HCT116 (cell line): ENCODE results near the gene TACC3. TPM values are rescaled to one million over a fixed set of nuclear protein-coding genes. Genes with fewer than 3 reads are reported as not detected.

Source experiments
- ATAC-seq: fragments of 200-7000 bp; cut with Tn5 transposase; 2 replicates; pipeline ENCODE4 v1.9.1; 2020; ENCODE audit warnings: mild to moderate bottlenecking, moderate library complexity
- BruUV-seq: library from RNA; stranded (reverse); fragments of 400-500 nt; replicated peaks from 2 replicates; lab custom pipeline; 2021; lab: Mats Ljungman, UMichigan
- CTCF ChIA-PET: fragments of 300-600 bp; sonication (Branson Sonifier 250); formaldehyde crosslinking; loops from one replicate; lab custom pipeline; 2021; ENCODE audit warnings: antibody characterized with exemption; lab: Charles Lee
- POLR2A ChIA-PET: fragments of 300-600, 350-600 bp; sonication (Branson Sonifier 250); formaldehyde crosslinking; loops from one replicate; lab custom pipeline; 2021; ENCODE audit warnings: antibody characterized with exemption; lab: Charles Lee
- RAD21 ChIA-PET, 2 experiments: fragments of 300-600 bp; sonication (Branson Sonifier 250); formaldehyde crosslinking; loops; one replicate each; lab custom pipeline; 2023; ENCODE audit warnings: low total read pairs in 2 of 2; ENCODE audit not compliant: uncharacterized antibody in 2 of 2, unreplicated experiment in 2 of 2, low non-redundant PET in 1 of 2; lab: Charles Lee
- DNase-seq: peaks from one replicate; pipeline ENCODE4 v3.0.0-alpha.2; 2010; ENCODE audit warnings: low read depth, low spot score
- H2AFZ ChIP-seq: fragments of 200-600 bp; shearing (Covaris generic), sonication (generic); 2 replicates; pipeline ENCODE4 v1.6.1; 2017; ENCODE audit warnings: low read depth, mixed run types, mixed read lengths, antibody characterized with exemption, low read length; ENCODE audit not compliant: poor library complexity, severe bottlenecking
- H3K27ac ChIP-seq: 2 replicates; pipeline ENCODE4 v1.5.1; 2012; ENCODE audit warnings: low read depth, low read length
- H3K27me3 ChIP-seq: fragments of 200-600 bp; sonication (generic); 2 replicates; pipeline ENCODE4 v1.6.1; 2016; ENCODE audit warnings: mixed run types, low read length, mixed read lengths; ENCODE audit not compliant: insufficient read depth
- H3K36me3 ChIP-seq, 2 experiments: fragments of 200-500 bp in 1 of 2; fragments of 200-600 bp in 1 of 2; sonication (Bioruptor generic) in 1 of 2; sonication (generic) in 1 of 2; 2 replicates each; pipeline versions ENCODE4 v1.5.1 to v1.6.1; 2014 to 2016; ENCODE audit warnings: low read length in 2 of 2, inconsistent platforms in 1 of 2, mixed read lengths in 1 of 2, mixed run types in 1 of 2; ENCODE audit not compliant: insufficient read depth in 2 of 2, control insufficient read depth in 1 of 2
- H3K4me1 ChIP-seq, 2 experiments: fragments of 200-600 bp in 1 of 2; sonication (generic) in 1 of 2; 2 replicates each; pipeline versions ENCODE4 v1.5.1 to v1.6.1; 2012 to 2017; ENCODE audit warnings: low read length in 2 of 2, inconsistent platforms in 1 of 2, mild to moderate bottlenecking in 1 of 2, mixed read lengths in 1 of 2, mixed run types in 1 of 2, moderate library complexity in 1 of 2; ENCODE audit not compliant: insufficient read depth in 2 of 2, control insufficient read depth in 1 of 2
- H3K4me2 ChIP-seq: fragments of 200-600 bp; sonication (generic); 2 replicates; pipeline ENCODE4 v1.6.1; 2017; ENCODE audit warnings: mixed run types, low read length, mixed read lengths
- H3K4me3 ChIP-seq, 2 experiments: fragments of 200-600 bp in 1 of 2; sonication (generic) in 1 of 2; replicated peaks in 1 of 2; 2 replicates each; pipeline ENCODE4 v1.5.1; 2011 to 2016; ENCODE audit warnings: low read length in 2 of 2, control low read depth in 1 of 2, low read depth in 1 of 2, mild to moderate bottlenecking in 1 of 2, mixed read lengths in 1 of 2, mixed run types in 1 of 2
- H3K79me2 ChIP-seq: fragments of 200-600 bp; sonication (generic); 2 replicates; pipeline ENCODE4 v1.6.1; 2017; ENCODE audit warnings: mild to moderate bottlenecking, mixed run types, low read length, moderate library complexity, mixed read lengths; ENCODE audit not compliant: insufficient read depth
- H3K9ac ChIP-seq: fragments of 200-600 bp; sonication (generic); 2 replicates; pipeline ENCODE4 v1.6.1; 2016; ENCODE audit warnings: low read length, mixed read lengths
- H3K9me2 ChIP-seq: fragments of 200-600 bp; sonication (generic), shearing (Covaris generic); 2 replicates; pipeline ENCODE4 v1.6.1; 2017; ENCODE audit warnings: mixed run types, mild to moderate bottlenecking, moderate library complexity; ENCODE audit not compliant: insufficient read depth
- H3K9me3 ChIP-seq, 2 experiments: fragments of 200-500 bp in 1 of 2; fragments of 200-600 bp in 1 of 2; sonication (Bioruptor generic) in 1 of 2; sonication (generic) in 1 of 2; 2 replicates each; pipeline ENCODE4 v1.6.1; 2014 to 2017; ENCODE audit warnings: low read length in 2 of 2, mixed read lengths in 2 of 2, inconsistent platforms in 1 of 2, low read depth in 1 of 2, mild to moderate bottlenecking in 1 of 2, mixed run types in 1 of 2, moderate library complexity in 1 of 2; ENCODE audit not compliant: control insufficient read depth in 1 of 2, insufficient read depth in 1 of 2
- H4K20me1 ChIP-seq: fragments of 200-600 bp; sonication (generic), shearing (Covaris generic); 2 replicates; pipeline ENCODE4 v1.6.1; 2017; ENCODE audit warnings: mixed run types, mild to moderate bottlenecking, moderate library complexity; ENCODE audit not compliant: insufficient read depth
- CEBPB ChIP-seq: IDR thresholded peaks from 2 replicates; pipeline ENCODE4 v1.6.1; 2012; ENCODE audit warnings: low read depth
- CTCF ChIP-seq, 3 experiments: fragments of 200-600 bp in 1 of 3; sonication (generic) in 1 of 3; IDR thresholded peaks in 2 of 3; conservative IDR thresholded peaks in 1 of 3; 2 replicates each; pipeline ENCODE4 v1.5.1; 2012 to 2017; ENCODE audit warnings: low read depth in 2 of 3, low read length in 2 of 3, antibody characterized with exemption in 1 of 3, borderline replicate concordance in 1 of 3, control low read depth in 1 of 3, mild to moderate bottlenecking in 1 of 3, mixed read lengths in 1 of 3, mixed run types in 1 of 3, moderate library complexity in 1 of 3; ENCODE audit not compliant: insufficient read depth in 1 of 3
- EZH2 ChIP-seq: fragments of 200-600 bp; sonication (generic); IDR thresholded peaks from 2 replicates; pipeline ENCODE4 v1.6.1; 2017; ENCODE audit warnings: antibody characterized with exemption, mixed run types
- FOSL1 ChIP-seq: IDR thresholded peaks from 2 replicates; pipeline ENCODE4 v1.6.1; 2012; ENCODE audit warnings: low read depth
- POLR2A ChIP-seq: IDR thresholded peaks from 2 replicates; pipeline ENCODE4 v1.7.0; 2011; ENCODE audit warnings: borderline replicate concordance; ENCODE audit not compliant: insufficient read depth, insufficient read length; ENCODE audit errors: extremely low read depth
- POLR2AphosphoS5 ChIP-seq: IDR thresholded peaks from 2 replicates; pipeline ENCODE4 v1.6.1; 2011; ENCODE audit warnings: mild to moderate bottlenecking, low read depth, low read length, moderate library complexity
- RAD21 ChIP-seq: IDR thresholded peaks from 2 replicates; pipeline ENCODE4 v1.6.1; 2012; ENCODE audit warnings: low read depth, mild to moderate bottlenecking
- REST ChIP-seq: IDR thresholded peaks from 2 replicates; pipeline ENCODE4 v1.6.1; 2012; ENCODE audit warnings: low read depth
- SRF ChIP-seq: IDR thresholded peaks from 2 replicates; pipeline ENCODE4 v1.6.1; 2012; ENCODE audit warnings: low read depth
- TCF7L2 ChIP-seq: IDR thresholded peaks from 2 replicates; pipeline ENCODE4 v1.7.0; 2011; ENCODE audit warnings: borderline replicate concordance, inconsistent platforms; ENCODE audit not compliant: insufficient read depth, insufficient read length; ENCODE audit errors: extremely low read depth
- ZFX ChIP-seq: fragments of 450-650 bp; IDR thresholded peaks from 2 replicates; pipeline ENCODE4 v1.6.1; 2017
- ZNF274 ChIP-seq: fragments of 200-500 bp; sonication (Bioruptor generic); IDR thresholded peaks from 2 replicates; pipeline ENCODE4 v1.6.1; 2014; ENCODE audit warnings: mild to moderate bottlenecking, low read depth, low read length, inconsistent platforms
- intact Hi-C: fragments of 100-400 bp; cut with micrococcal nuclease; formaldehyde crosslinking; loops from 2 replicates; pipeline ENCODE4 v1.10.0; 2022
- total RNA-seq: library from RNA; stranded (reverse); gene quantifications from one replicate; pipeline ENCODE4 v1.2.1, GENCODE V29; 2021; ENCODE audit not compliant: unreplicated experiment
- TF ChIP-seq, protein P1 (sequence below): IDR thresholded peaks from 2 replicates; pipeline ENCODE4 v1.6.1; 2011; ENCODE audit warnings: mild to moderate bottlenecking, low read length, moderate library complexity; ENCODE audit not compliant: insufficient replicate concordance; ENCODE audit errors: extremely low read depth

Gene TACC3
- total RNA-seq, 1 experiment from 2014 or later: 106 TPM

DNA sequence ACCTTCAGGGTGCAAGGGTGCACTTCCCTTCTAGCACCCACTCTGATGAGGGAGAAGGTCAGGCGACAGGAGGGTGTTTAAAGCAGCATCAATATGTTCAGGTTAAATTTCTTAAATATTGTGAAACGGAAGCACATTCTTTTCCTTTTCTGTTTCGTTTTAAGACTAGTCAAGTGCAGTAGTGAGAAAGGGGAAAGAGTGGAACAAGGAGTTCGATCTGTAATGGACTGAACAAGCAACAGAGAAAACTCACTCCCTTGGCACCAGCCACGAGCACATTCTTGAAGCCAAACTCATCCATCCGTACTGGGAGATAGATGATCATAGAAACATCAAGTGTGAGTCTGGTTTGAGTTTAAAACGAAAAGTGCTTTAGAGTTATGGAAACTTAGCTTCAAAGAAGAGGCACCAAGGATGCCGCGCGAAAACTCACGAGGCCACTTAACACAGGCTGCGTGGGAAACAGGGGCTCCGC, 38.0 kb upstream of the TACC3 start:
- intact Hi-C loops: no loop called here
- CTCF ChIA-PET: interaction anchor here (1.8 kb wide), 1 partner anchor 10 kb away, joined by 6 read pairs; no protein-coding TSS in a partner anchor
- Histone ChIP-seq H3K36me3 (no peaks in the 10 kb centered on the region), H4K20me1 (no peaks in the 10 kb centered on the region), H3K9me2 (no peaks in the 10 kb centered on the region), H3K27me3 (no peaks in the 10 kb centered on the region), H3K4me1 (peaks cover 8 to 23% of the 10 kb centered on the region in 2 experiments; a peak in 3 of 4 replicates), H3K9ac (0 out of 2 replicates have a peak overlapping the region, but pooled peaks have one; percentile 56), H3K4me3 (peak overlapping the region; percentile 19 to 45; a peak in 3 of 4 replicates), H3K27ac (no peak overlapping the region)
- RAD21 ChIA-PET: no interaction called here
- no peak for DNase-seq
- TF ChIP-seq POLR2A: no peak
- TF ChIP-seq ZNF274: no peak
- no peak for TF ChIP-seq TCF7L2
- no peak for TF ChIP-seq EZH2
- TF ChIP-seq FOSL1: no peak
- TF ChIP-seq SRF: no peak
- TF ChIP-seq CTCF (IDR thresholded peaks at IDR 0.05 in 2 of 3, conservative IDR thresholded peaks at IDR 0.05 in 1 of 3; ENCODE audit: borderline replicate concordance in 1 of 3, insufficient read depth in 1 of 3, low read depth in 2 of 3, low read length in 2 of 3): no peak
- no peak for TF ChIP-seq RAD21
- TF ChIP-seq POLR2AphosphoS5: no peak
- no peak for TF ChIP-seq ZFX
- TF ChIP-seq, protein P1, sequence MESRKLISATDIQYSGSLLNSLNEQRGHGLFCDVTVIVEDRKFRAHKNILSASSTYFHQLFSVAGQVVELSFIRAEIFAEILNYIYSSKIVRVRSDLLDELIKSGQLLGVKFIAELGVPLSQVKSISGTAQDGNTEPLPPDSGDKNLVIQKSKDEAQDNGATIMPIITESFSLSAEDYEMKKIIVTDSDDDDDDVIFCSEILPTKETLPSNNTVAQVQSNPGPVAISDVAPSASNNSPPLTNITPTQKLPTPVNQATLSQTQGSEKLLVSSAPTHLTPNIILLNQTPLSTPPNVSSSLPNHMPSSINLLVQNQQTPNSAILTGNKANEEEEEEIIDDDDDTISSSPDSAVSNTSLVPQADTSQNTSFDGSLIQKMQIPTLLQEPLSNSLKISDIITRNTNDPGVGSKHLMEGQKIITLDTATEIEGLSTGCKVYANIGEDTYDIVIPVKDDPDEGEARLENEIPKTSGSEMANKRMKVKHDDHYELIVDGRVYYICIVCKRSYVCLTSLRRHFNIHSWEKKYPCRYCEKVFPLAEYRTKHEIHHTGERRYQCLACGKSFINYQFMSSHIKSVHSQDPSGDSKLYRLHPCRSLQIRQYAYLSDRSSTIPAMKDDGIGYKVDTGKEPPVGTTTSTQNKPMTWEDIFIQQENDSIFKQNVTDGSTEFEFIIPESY: no peak
- TF ChIP-seq REST: no peak
- TF ChIP-seq CEBPB: no peak
- TF ChIP-seq, all 23 proteins: peak for 0
- no TSS peak for BruUV-seq
- Histone ChIP-seq H2AFZ (no peak overlapping the region), H3K9me3 (no peaks in the 10 kb centered on the region), H3K4me2 (peak overlapping the region; percentile 69), H3K79me2 (no peaks in the 10 kb centered on the region)
- POLR2A ChIA-PET: interaction anchor here (1.1 to 1.2 kb wide), 2 partner anchors 10 to 29 kb away, joined by 3 read pairs; partner anchors contain the start of gene SLBP
- ATAC-seq: no peak
